IPS-18a (cell line): ENCODE data around the gene PPP2R3C.
"Not testable (repeated sequence)": the region's sequence is repeated elsewhere in the genome, so short reads cannot be mapped to it uniquely, and the experiment has no call there.

Experiments used
- H3K27ac ChIP-seq: one replicate; pipeline ENCODE4 v1.5.1; 2013; ENCODE audit warnings: low read length
- H3K27me3 ChIP-seq: one replicate; pipeline ENCODE4 v1.6.1; 2013; ENCODE audit warnings: mild to moderate bottlenecking, low read length; ENCODE audit not compliant: control insufficient read depth, insufficient read depth
- H3K36me3 ChIP-seq: one replicate; pipeline ENCODE4 v1.6.1; 2013; ENCODE audit warnings: low read depth, low read length; ENCODE audit not compliant: control insufficient read depth
- H3K4me1 ChIP-seq: one replicate; pipeline ENCODE4 v1.6.1; 2013; ENCODE audit warnings: low read depth, low read length; ENCODE audit not compliant: control insufficient read depth
- H3K4me3 ChIP-seq: one replicate; pipeline ENCODE4 v1.5.1; 2013; ENCODE audit warnings: low read length
- H3K9ac ChIP-seq: one replicate; pipeline ENCODE4 v1.6.1; 2013; ENCODE audit warnings: mild to moderate bottlenecking, low read length, moderate library complexity
- H3K9me3 ChIP-seq: one replicate; pipeline ENCODE4 v1.6.1; 2013; ENCODE audit warnings: low read depth, low read length; ENCODE audit not compliant: control insufficient read depth

PPP2R3C gene

DNA sequence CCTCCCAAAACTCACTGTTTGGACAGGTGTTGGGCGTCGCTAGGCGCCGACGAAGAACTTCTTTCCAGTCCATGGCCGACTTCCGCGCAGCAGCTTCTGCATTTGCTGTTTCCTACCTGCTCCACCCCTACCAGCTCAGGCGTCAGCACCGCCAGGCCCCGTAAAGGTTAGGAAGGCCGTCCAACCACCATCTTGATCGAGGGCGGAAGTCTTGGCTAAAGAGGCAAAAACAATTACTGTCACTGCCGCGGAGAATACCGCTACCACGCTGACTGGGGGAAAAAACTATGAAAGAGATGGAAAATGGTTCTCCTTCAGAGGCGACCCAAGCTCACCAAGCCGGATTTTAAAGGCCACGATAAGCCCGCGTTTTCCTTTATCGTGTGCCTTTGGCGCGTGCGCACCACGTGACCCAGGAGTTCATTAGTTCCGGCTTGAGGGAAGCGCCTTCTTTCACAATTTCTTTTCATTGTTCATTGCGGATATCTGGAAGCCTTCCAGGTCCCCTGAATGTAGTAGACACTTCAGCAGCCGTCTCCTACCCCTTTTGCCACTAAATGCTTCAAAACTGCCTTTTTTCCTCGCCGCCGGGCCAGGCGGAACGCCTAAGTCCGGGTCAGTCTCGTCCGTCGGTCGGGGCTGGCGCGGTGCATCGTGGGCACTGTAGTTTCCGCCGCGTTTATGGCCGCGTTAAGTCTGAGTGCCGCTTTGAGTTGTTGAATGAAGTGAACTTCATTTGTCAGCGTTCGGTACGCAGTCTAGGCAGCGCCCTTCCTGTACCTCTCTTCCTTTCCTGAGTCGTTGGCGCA is at the start of gene PPP2R3C, which contains the start of gene PRORP:
Gene PPP2R3C (minus strand): TSS at position 104 of the 809 bp plus-strand sequence. CDS start 31 bp downstream, at position 73.
Gene PRORP (plus strand): TSS at position 666 of the 809 bp plus-strand sequence. CDS start 694 bp downstream, outside the sequence.
- H3K4me1 ChIP-seq, result peaks cover 3% of the 10 kb centered on the region
- no peaks in the 10 kb centered on the region for H3K27me3 ChIP-seq

DNA sequence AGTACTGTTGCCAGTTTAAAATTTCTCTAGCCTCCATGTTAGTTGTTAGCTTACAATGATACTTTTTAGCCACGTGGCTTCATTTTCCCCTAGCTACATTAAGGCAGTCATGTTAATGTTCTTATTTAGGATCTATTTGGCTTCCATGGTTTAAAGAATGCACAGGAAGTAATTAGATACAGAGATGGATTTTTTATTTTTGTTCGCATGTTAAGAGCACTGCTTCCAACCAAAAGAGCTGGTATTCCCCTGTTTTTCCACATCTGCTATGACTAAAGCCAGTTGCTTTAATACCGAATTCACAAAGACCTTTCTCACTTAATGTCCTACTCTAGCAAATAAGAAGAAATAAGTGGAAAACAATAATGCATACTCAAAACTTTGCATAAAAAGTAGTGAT is 45.7 kb upstream of the PPP2R3C start:
- Histone ChIP-seq H3K36me3 (no peaks in the 10 kb centered on the region), H3K4me1 (no peaks in the 10 kb centered on the region), H3K27ac (no peak overlapping the region), H3K9me3 (no peaks in the 10 kb centered on the region), H3K27me3 (no peaks in the 10 kb centered on the region), H3K9ac (no peak overlapping the region), H3K4me3 (no peak overlapping the region)

More for the DNA sequence above, at the start of gene PPP2R3C, which contains the start of gene PRORP:
- peak within 1 kb of the TSS; percentile 99 for H3K27ac ChIP-seq
- peaks cover 6% of the 10 kb centered on the region for H3K36me3 ChIP-seq
- peak within 1 kb of the TSS; percentile 96 for H3K9ac ChIP-seq
- H3K9me3 ChIP-seq, result no peaks in the 10 kb centered on the region
- peak within 1 kb of the TSS; percentile 100 for H3K4me3 ChIP-seq

DNA sequence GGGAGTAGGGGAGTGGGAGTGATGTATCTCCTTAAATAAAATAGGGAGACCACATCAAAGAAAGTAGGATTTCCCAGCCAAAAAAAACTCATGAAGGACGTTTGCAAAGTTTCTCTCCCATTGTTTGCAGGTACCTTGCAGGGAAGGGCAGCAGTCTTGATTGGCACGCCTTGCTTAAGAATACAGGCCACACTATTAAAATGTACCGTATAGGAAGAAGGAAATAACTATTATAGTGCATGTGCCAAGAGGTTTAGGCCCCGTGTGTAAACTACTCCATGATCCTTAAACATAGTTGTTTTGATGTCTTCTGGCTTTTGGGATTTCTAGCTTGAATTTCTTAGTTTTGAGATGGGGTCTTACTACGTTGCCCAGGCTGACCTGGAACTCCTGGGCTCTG is 43.1 kb upstream of the PPP2R3C start:
- Histone ChIP-seq H3K9me3 (no peaks in the 10 kb centered on the region), H3K9ac (no peak overlapping the region), H3K36me3 (no peaks in the 10 kb centered on the region), H3K27ac (no peak overlapping the region), H3K27me3 (no peaks in the 10 kb centered on the region), H3K4me1 (no peaks in the 10 kb centered on the region), H3K4me3 (no peak overlapping the region)

DNA sequence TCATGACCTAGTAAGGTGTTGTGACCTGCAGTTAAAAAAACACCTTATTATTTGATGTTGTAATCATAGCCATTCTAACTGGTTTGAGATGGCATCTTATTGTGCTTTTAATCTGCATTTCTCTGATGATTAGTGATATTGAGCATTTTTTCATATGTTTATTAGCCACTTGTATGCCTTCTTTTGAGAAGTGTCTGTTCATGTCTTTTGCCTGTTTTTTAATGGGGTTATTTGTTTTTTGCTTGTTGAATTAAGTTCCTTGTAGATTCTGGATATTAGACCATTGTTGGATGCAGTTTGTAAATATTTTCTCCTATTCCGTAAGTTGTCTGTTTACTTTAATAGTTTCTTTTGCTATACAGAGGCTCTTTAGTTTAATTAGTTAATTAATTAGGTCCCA is 41.6 kb upstream of the PPP2R3C start:
- Histone ChIP-seq H3K9me3 (no peaks in the 10 kb centered on the region), H3K27ac (no peak overlapping the region), H3K9ac (no peak overlapping the region), H3K36me3 (no peaks in the 10 kb centered on the region), H3K4me3 (no peak overlapping the region), H3K4me1 (no peaks in the 10 kb centered on the region), H3K27me3 (no peaks in the 10 kb centered on the region)

DNA sequence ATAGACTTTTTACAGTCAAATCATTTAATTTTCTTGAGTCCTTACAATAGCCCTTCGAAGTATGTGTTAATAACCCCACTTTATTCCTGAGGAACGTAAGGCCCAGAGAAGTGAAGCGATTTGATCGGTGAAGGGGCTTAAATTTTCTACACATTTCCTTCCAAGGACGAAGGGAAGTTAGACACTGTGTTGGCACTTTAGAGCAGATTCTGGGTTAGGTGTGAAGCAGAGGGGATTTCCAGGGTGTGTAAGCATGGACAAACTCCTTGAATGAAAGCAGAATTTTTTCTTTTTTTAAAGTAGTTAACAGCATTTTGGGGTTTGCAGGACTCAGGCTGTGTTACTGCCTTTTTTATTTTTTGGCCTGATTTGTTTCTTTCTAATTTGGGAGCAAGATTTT is 39.4 kb upstream of the PPP2R3C start:
- H3K27ac ChIP-seq, result no peak overlapping the region
- no peaks in the 10 kb centered on the region for H3K27me3 ChIP-seq
- peaks cover 4% of the 10 kb centered on the region for H3K4me1 ChIP-seq
- no peak overlapping the region for H3K9ac ChIP-seq
- no peak overlapping the region for H3K4me3 ChIP-seq
- no peaks in the 10 kb centered on the region for H3K9me3 ChIP-seq
- no peaks in the 10 kb centered on the region for H3K36me3 ChIP-seq

DNA sequence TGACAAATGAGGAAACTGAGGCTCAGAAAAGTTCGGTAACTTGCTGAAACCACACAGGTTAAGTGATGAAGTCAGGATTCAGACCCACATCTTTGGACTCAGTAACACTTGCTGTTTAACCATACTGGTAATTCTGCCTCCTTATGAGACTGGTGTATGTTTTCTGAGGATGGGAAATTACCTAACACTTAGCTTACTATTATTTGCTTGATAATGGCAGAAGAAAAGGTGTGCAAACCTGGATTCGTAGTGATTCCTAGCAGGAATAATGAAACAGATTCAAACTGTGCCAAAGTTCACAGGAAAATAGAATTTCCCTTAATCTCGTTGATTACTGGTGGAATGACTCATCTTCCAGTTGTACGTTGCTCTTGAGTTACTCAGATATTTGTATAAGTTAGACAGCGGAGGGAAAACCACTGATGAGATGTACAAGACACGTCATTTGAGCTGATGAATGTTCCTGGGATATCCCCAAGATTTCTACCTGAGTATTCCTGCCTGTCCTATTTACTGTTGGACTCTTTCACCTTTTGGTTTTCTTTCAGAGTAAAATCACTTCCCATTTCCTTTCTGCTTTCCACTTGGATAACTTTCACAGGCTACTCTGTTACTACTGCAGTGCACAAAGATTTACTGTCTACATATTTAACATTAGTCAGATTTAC is 38.1 kb upstream of the PPP2R3C start:
- H3K27me3 ChIP-seq, result no peaks in the 10 kb centered on the region
- H3K4me3 ChIP-seq, result no peak overlapping the region
- H3K4me1 ChIP-seq, result peaks cover 11% of the 10 kb centered on the region
- no peak overlapping the region for H3K9ac ChIP-seq
- no peak overlapping the region for H3K27ac ChIP-seq
- no peaks in the 10 kb centered on the region for H3K36me3 ChIP-seq
- H3K9me3 ChIP-seq, result no peaks in the 10 kb centered on the region

DNA sequence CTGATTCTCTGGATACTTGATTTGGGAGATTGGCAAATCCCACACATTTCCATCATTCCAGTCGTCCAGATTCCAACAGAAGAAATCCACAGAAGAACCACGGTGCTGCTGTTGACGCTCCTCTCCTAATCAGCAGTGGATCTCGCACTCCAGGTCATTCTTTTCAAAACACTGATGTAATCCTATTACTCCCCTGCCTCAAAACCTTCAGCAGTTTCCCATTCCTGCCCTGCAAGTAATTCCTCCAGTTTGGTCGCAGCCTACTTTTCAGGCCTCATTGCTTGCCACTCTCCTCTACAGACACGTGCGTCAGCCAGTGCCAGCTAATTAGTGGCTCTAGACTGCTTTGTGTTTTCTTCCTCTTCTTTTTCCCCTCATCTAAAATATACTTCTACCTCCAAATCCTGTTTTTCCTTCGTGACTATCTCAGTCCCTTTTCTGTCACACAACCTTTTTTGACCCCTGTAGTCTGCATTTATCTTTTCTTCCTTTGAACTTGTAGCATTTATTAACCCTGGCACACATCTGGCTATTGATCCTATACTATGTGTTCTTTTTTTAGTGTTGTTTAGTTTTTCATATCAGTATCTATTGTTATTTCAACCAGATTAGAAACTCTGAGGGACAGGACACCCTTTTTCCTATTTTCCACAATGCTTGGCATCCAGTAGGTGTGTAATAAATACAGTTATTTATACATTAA is 37.3 kb upstream of the PPP2R3C start:
- Histone ChIP-seq H3K27ac (no peak overlapping the region), H3K27me3 (no peaks in the 10 kb centered on the region), H3K4me1 (peaks cover 11% of the 10 kb centered on the region)

DNA sequence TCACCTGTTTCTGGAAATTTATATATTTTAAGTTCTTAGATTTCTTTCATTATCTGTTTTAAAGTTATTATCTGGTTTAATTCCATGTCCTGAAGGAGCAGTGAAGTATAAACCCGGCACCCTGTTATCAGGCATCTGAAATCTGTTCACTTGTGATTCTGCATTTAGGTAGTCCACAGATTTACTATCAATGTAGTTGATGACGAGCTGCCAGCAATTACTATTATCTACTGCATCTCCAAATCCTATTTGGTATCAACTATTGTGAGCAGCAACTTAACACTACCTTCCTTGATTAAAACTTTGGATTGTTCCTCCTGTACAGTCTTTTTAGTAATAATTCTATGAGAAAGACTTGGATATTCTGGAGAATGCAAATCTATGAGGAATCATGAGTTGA is 36.7 kb upstream of the PPP2R3C start:
- H3K9ac ChIP-seq, result no peak overlapping the region
- no peaks in the 10 kb centered on the region for H3K36me3 ChIP-seq
- H3K27me3 ChIP-seq, result no peaks in the 10 kb centered on the region
- peaks cover 11% of the 10 kb centered on the region for H3K4me1 ChIP-seq
- no peaks in the 10 kb centered on the region for H3K9me3 ChIP-seq
- no peak overlapping the region for H3K4me3 ChIP-seq
- H3K27ac ChIP-seq, result no peak overlapping the region

More for the DNA sequence above, 37.3 kb upstream of the PPP2R3C start:
- Histone ChIP-seq H3K36me3 (no peaks in the 10 kb centered on the region), H3K4me3 (no peak overlapping the region), H3K9ac (no peak overlapping the region), H3K9me3 (no peaks in the 10 kb centered on the region)

DNA sequence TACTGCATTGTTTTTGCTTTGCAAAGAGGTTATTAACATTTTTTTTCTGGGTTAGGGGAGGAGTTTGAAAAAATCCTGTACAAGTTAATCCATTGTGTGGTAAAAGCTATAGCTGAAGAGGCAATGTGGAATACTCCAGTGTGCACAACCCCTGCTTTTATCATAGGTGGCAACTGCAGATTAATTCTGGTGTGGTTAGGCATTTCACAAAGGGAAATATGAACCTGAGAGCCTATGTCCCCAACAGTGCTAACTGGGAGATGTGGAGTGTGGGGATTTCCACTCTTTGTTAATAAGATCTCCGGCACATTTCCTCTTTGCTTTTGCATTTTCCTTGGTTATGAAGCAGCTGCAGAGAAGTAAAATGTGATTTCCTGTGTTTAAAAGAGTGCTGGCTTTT is 34.2 kb upstream of the PPP2R3C start:
- peak overlapping the region; percentile 16 for H3K4me3 ChIP-seq
- no peaks in the 10 kb centered on the region for H3K36me3 ChIP-seq
- H3K27ac ChIP-seq, result peak overlapping the region; percentile 9
- peak overlapping the region; percentile 16 for H3K9ac ChIP-seq
- H3K27me3 ChIP-seq, result no peaks in the 10 kb centered on the region
- no peaks in the 10 kb centered on the region for H3K9me3 ChIP-seq
- peaks cover 11% of the 10 kb centered on the region for H3K4me1 ChIP-seq

DNA sequence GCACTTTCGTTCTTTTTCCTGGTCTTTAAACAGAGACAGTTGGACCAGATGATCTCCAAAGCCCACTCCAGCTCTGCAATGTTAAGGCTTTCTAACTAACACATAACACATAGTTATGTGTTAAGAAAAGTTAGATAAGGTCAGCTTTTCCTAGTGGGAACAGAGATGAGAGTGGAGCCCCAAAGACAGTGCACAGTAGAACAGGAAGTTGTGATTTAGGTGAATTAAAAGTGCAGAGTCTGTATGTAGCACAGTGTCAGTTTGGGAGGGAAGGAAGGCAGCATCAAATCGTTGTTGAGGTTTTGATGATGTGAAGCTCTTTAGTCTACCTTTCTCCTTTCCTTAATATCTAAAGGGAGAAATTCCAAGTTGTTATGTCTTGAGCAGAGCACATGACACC is 32.2 kb upstream of the PPP2R3C start:
- Histone ChIP-seq H3K4me1 (peaks cover 11% of the 10 kb centered on the region), H3K27ac (no peak overlapping the region), H3K4me3 (no peak overlapping the region), H3K36me3 (no peaks in the 10 kb centered on the region), H3K27me3 (no peaks in the 10 kb centered on the region), H3K9ac (no peak overlapping the region), H3K9me3 (no peaks in the 10 kb centered on the region)

DNA sequence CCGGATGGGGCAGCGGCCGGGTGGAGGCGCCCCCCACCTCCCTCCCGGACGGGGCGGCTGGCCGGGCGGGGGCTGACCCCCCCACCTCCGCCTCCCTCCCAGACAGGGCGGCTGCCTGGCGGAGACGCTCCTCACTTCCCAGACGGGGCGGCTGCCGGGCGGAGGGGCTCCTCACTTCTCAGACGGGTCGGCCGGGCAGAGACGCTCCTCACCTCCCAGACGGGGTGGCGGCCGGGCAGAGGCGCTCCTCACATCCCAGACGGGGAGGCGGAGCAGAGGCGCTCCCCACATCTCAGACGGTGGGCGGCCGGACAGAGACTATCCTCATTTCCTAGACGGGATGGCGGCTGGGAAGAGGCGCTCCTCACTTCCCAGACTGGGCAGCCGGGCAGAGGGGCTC is 30.7 kb upstream of the PPP2R3C start:
- not testable (repeated sequence) for H3K4me3 ChIP-seq, H3K27ac ChIP-seq, H3K27me3 ChIP-seq, H3K9ac ChIP-seq, H3K36me3 ChIP-seq, H3K9me3 ChIP-seq
- peaks cover 11% of the 10 kb centered on the region for H3K4me1 ChIP-seq
